ENCODE data around the gene PCYT1A. TPM values are rescaled to one million over a fixed set of nuclear protein-coding genes. Genes with fewer than 3 reads are reported as not detected.

Gene PCYT1A
- total and polyA plus RNA-seq, 2 of the 13 experiments (the other 11 are each of a cell fraction or from before 2014, with no cell fraction given) = 26.4 to 45.3 TPM

DNA sequence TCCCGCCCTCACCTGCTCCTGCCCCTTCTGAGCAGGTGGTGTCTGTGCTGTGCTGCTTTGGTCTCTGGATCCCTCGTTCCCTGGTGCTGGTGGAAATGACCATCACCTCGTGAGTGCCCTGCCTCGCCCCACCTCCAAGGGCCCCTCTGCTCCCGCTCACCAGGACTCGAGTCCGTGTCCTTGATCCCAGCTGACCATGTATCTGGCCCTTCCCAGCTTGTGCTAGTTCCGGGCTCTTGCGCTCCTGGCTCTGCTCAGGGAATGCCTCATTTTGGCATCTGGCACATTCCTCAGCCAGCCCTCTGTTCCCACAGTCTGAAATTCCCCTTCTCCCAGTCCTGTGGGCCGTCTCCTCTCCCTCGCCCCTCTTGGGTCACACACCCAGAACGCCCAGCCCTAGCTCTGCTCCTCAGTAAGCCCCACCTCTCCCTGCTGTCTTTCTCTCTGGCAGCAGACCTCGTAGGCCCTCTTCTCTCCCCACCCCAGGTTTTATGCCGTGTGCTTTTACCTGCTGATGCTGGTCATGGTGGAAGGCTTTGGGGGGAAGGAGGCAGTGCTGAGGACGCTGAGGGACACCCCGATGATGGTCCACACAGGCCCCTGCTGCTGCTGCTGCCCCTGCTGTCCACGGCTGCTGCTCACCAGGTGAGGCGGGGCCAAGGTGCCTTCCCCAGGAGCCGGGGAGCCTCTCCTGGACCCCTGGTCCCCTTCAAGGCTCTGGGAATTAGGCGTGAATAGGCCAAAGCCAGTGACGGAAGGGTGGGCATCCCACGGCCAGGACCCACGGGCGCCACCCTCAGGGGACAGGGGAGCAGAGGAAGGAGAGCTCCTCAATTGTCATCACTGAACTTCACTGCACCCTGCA, 59.7 kb downstream of the PCYT1A start (continued):
- TF ChIP-seq, protein P1, sequence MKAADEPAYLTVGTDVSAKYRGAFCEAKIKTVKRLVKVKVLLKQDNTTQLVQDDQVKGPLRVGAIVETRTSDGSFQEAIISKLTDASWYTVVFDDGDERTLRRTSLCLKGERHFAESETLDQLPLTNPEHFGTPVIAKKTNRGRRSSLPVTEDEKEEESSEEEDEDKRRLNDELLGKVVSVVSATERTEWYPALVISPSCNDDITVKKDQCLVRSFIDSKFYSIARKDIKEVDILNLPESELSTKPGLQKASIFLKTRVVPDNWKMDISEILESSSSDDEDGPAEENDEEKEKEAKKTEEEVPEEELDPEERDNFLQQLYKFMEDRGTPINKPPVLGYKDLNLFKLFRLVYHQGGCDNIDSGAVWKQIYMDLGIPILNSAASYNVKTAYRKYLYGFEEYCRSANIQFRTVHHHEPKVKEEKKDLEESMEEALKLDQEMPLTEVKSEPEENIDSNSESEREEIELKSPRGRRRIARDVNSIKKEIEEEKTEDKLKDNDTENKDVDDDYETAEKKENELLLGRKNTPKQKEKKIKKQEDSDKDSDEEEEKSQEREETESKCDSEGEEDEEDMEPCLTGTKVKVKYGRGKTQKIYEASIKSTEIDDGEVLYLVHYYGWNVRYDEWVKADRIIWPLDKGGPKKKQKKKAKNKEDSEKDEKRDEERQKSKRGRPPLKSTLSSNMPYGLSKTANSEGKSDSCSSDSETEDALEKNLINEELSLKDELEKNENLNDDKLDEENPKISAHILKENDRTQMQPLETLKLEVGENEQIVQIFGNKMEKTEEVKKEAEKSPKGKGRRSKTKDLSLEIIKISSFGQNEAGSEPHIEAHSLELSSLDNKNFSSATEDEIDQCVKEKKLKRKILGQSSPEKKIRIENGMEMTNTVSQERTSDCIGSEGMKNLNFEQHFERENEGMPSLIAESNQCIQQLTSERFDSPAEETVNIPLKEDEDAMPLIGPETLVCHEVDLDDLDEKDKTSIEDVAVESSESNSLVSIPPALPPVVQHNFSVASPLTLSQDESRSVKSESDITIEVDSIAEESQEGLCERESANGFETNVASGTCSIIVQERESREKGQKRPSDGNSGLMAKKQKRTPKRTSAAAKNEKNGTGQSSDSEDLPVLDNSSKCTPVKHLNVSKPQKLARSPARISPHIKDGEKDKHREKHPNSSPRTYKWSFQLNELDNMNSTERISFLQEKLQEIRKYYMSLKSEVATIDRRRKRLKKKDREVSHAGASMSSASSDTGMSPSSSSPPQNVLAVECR (CRISPR knock-in tag; IDR thresholded peaks at IDR 0.05; ENCODE audit: borderline replicate concordance) = peak; percentile 44; the same call in 1 of the 2 replicates
- peak; percentile 84 for TF ChIP-seq ZMYM2 (CRISPR knock-in tag; IDR thresholded peaks at IDR 0.05)
- 0 out of 2 replicates have a peak, but pooled peaks have one; percentile 48 for TF ChIP-seq ZNF792 (CRISPR knock-in tag; IDR thresholded peaks at IDR 0.05)
- no peak for TF ChIP-seq AGO2 (optimal IDR thresholded peaks at IDR 0.05; ENCODE audit: low read depth, low read length)
- TF ChIP-seq ZNF430 (CRISPR knock-in tag; IDR thresholded peaks at IDR 0.05) = peak; percentile 68
- no peak for TF ChIP-seq PAX8 (CRISPR knock-in tag; IDR thresholded peaks at IDR 0.05; ENCODE audit: borderline replicate concordance)
- TF ChIP-seq ZNF3 (CRISPR knock-in tag; IDR thresholded peaks at IDR 0.05) = no peak
- peak; percentile 23; the same call in 1 of the 2 replicates for TF ChIP-seq NR2F6 (IDR thresholded peaks at IDR 0.05)
- peak; percentile 79 for TF ChIP-seq NR2F6 (CRISPR knock-in tag; IDR thresholded peaks at IDR 0.05)
- peak; percentile 31; the same call in 1 of the 2 replicates for TF ChIP-seq TAF1 (CRISPR knock-in tag; IDR thresholded peaks at IDR 0.05)
- TF ChIP-seq MLLT10 (CRISPR knock-in tag; IDR thresholded peaks at IDR 0.05) = no peak
- no peak for TF ChIP-seq HCFC1 (IDR thresholded peaks at IDR 0.05; ENCODE audit: low read depth, low read length)
- TF ChIP-seq, protein P2, sequence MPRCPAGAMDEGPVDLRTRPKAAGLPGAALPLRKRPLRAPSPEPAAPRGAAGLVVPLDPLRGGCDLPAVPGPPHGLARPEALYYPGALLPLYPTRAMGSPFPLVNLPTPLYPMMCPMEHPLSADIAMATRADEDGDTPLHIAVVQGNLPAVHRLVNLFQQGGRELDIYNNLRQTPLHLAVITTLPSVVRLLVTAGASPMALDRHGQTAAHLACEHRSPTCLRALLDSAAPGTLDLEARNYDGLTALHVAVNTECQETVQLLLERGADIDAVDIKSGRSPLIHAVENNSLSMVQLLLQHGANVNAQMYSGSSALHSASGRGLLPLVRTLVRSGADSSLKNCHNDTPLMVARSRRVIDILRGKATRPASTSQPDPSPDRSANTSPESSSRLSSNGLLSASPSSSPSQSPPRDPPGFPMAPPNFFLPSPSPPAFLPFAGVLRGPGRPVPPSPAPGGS (CRISPR knock-in tag; IDR thresholded peaks at IDR 0.05) = peak; percentile 6; the same call in 1 of the 2 replicates
- TF ChIP-seq, protein P3, sequence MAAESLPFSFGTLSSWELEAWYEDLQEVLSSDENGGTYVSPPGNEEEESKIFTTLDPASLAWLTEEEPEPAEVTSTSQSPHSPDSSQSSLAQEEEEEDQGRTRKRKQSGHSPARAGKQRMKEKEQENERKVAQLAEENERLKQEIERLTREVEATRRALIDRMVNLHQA (CRISPR knock-in tag; IDR thresholded peaks at IDR 0.05) = no peak
- TF ChIP-seq, protein P4, sequence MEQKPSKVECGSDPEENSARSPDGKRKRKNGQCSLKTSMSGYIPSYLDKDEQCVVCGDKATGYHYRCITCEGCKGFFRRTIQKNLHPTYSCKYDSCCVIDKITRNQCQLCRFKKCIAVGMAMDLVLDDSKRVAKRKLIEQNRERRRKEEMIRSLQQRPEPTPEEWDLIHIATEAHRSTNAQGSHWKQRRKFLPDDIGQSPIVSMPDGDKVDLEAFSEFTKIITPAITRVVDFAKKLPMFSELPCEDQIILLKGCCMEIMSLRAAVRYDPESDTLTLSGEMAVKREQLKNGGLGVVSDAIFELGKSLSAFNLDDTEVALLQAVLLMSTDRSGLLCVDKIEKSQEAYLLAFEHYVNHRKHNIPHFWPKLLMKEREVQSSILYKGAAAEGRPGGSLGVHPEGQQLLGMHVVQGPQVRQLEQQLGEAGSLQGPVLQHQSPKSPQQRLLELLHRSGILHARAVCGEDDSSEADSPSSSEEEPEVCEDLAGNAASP (CRISPR knock-in tag; IDR thresholded peaks at IDR 0.05; ENCODE audit: borderline replicate concordance) = peak; percentile 74; the same call in 1 of the 2 replicates
- TF ChIP-seq TRIM24 (CRISPR knock-in tag; IDR thresholded peaks at IDR 0.05) = peak; percentile 34; the same call in 1 of the 2 replicates
- TF ChIP-seq TMF1 (CRISPR knock-in tag; IDR thresholded peaks at IDR 0.05; ENCODE audit: low read depth) = peak; percentile 48; the same call in 1 of the 2 replicates
- no peak for TF ChIP-seq GMEB1 (CRISPR knock-in tag; IDR thresholded peaks at IDR 0.05; ENCODE audit: borderline replicate concordance)
- TF ChIP-seq MNT (IDR thresholded peaks at IDR 0.05) = no peak
